IPS-NIHi11 (cell line): Measurements from ENCODE around the gene ELOA.
"Not testable (repeated sequence)": the region's sequence is repeated elsewhere in the genome, so short reads cannot be mapped to it uniquely, and the experiment has no call there.

ENCODE experiments used
- DNase-seq: peaks from one replicate; pipeline ENCODE4 v3.0.0; 2012; ENCODE audit warnings: mixed read lengths, low spot score

The ELOA gene

GRCh38 chr1:23800400-23801337 lies 57.4 kb downstream of the ELOA start, which contains the start of gene GALE:
TSS of gene GALE (minus strand) at chr1:23800754. CDS start at chr1:23799007, 1,747 bp downstream.
- peak; percentile 89 for DNase-seq

GRCh38 chr1:23801338-23801748 lies 58.1 kb downstream of the ELOA start:
- peak; percentile 53 for DNase-seq

GRCh38 chr1:23801876-23802275 lies 58.6 kb downstream of the ELOA start:
- no peak for DNase-seq

- not testable (repeated sequence) for DNase-seq
Measured at GRCh38 chr1:23802809-23803342, 59.6 kb downstream of the ELOA start.

GRCh38 chr1:23803674-23804073 lies 60.4 kb downstream of the ELOA start:
- DNase-seq: no peak

- DNase-seq: no peak
Measured at GRCh38 chr1:23804183-23804835, 61.0 kb downstream of the ELOA start.

- no peak for DNase-seq
Measured at GRCh38 chr1:23805025-23805424, 61.8 kb downstream of the ELOA start.

GRCh38 chr1:23806280-23806679 lies 63.0 kb downstream of the ELOA start:
- DNase-seq: no peak

- DNase-seq: no peak
Measured at GRCh38 chr1:23807453-23807852, 64.2 kb downstream of the ELOA start.

GRCh38 chr1:23809751-23810171 lies 66.5 kb downstream of the ELOA start:
- peak; percentile 85 for DNase-seq

GRCh38 chr1:23810818-23811540 lies 67.7 kb downstream of the ELOA start:
- DNase-seq: peak; percentile 84
